GM19438 (cell line): ENCODE measurements around the gene RIN1.
"Not testable (repeated sequence)": the region's sequence is repeated elsewhere in the genome, so short reads cannot be mapped to it uniquely, and the experiment has no call there.

Source experiments
- ATAC-seq: cut with Tn5 transposase; IDR thresholded peaks from one replicate; pipeline ENCODE4 v1.9.1; 2021; ENCODE audit warnings: low read depth; ENCODE audit not compliant: unreplicated experiment

RIN1 gene

GRCh38 chr11:66361502-66361941 is 25.3 kb upstream of the RIN1 start:
- ATAC-seq: no peak

GRCh38 chr11:66360406-66361073 is 24.3 kb upstream of the RIN1 start:
- ATAC-seq: no peak

- no peak for ATAC-seq
These were observed 23.4 kb upstream of the RIN1 start for GRCh38 chr11:66359662-66360087.

- not testable (repeated sequence) for ATAC-seq
These were observed 14.5 kb upstream of the RIN1 start for GRCh38 chr11:66350560-66351235.

GRCh38 chr11:66349084-66349386 is 12.8 kb upstream of the RIN1 start:
- ATAC-seq: no peak

GRCh38 chr11:66347425-66348276 is 11.4 kb upstream of the RIN1 start, which contains the start of gene B4GAT1:
Gene B4GAT1 (minus strand): TSS chr11:66347629. CDS start chr11:66347545, 84 bp downstream.
- no peak for ATAC-seq

- ATAC-seq: no peak
These were observed 10.5 kb upstream of the RIN1 start for GRCh38 chr11:66346476-66347424.

- peak; percentile 6 for ATAC-seq
These were observed 9.0 kb upstream of the RIN1 start for GRCh38 chr11:66345316-66345649.

GRCh38 chr11:66344550-66345315 is 8.5 kb upstream of the RIN1 start, which contains the start of gene BRMS1:
Gene BRMS1 (minus strand): TSS chr11:66345104. CDS start chr11:66342234, 2,870 bp downstream.
- ATAC-seq: peak; percentile 59

GRCh38 chr11:66343176-66343575 is 6.9 kb upstream of the RIN1 start:
- ATAC-seq: no peak

- no peak for ATAC-seq
These were observed 5.4 kb upstream of the RIN1 start for GRCh38 chr11:66341502-66342126.

GRCh38 chr11:66340596-66341501 is 4.6 kb upstream of the RIN1 start:
- ATAC-seq: no peak

- no peak for ATAC-seq
These were observed 3.7 kb upstream of the RIN1 start for GRCh38 chr11:66339686-66340483.

- ATAC-seq: no peak
These were observed 3.0 kb upstream of the RIN1 start for GRCh38 chr11:66339162-66339675.

GRCh38 chr11:66338276-66339161 is 2.3 kb upstream of the RIN1 start:
- no peak for ATAC-seq
